ENCODE data around the gene TXNDC5. TPM values are rescaled to one million over a fixed set of nuclear protein-coding genes. Genes with fewer than 3 reads are reported as not detected.
A peak's percentile ranks its signal among the peaks of the same experiment; 100 is the strongest.

The TXNDC5 gene
- total and polyA plus RNA-seq, 4 experiments from 2014 or later = 18.1 to 45.7 (median 24.4) TPM

GRCh38 chr6:7914991-7915789, 4.6 kb upstream of the TXNDC5 start:
- CTCF ChIA-PET (ENCODE audit: partially characterized antibody) = no interaction called here
- H3K27ac ChIP-seq (ENCODE audit: low read depth, low read length) = no peak overlapping the region

GRCh38 chr6:7914311-7914710, 3.7 kb upstream of the TXNDC5 start:
- DNase-seq = no peak
- no peak overlapping the region for H3K27ac ChIP-seq (ENCODE audit: low read depth, low read length)
- H3K27me3 Mint-ChIP-seq = peaks cover 0 to 5% of the 10 kb centered on the region in 2 donors
- intact Hi-C loops (cut with micrococcal nuclease) = no loop called here
- peaks cover 2 to 4% (median 3%) of the 10 kb centered on the region in 4 donors for H3K4me1 Mint-ChIP-seq
- no peaks in the 10 kb centered on the region for H3K9me3 ChIP-seq (ENCODE audit: control insufficient read depth in 1 of 2, low read length in 2 of 2)
- no peak overlapping the region for H3K4me3 ChIP-seq (ENCODE audit: low read length in 2 of 2)
- no peaks in the 10 kb centered on the region for H3K27me3 ChIP-seq (ENCODE audit: insufficient read depth, low read length)
- ChIA-PET POLR2A (ENCODE audit: partially characterized antibody) (no interaction called here), CTCF (ENCODE audit: partially characterized antibody) (no interaction called here)
- H3K27ac Mint-ChIP-seq = no peak overlapping the region
- H3K4me1 ChIP-seq (ENCODE audit: insufficient read depth, low read length) = peaks cover 9% of the 10 kb centered on the region
- no peaks in the 10 kb centered on the region for H3K9me3 Mint-ChIP-seq
- H3K4me3 Mint-ChIP-seq = no peak overlapping the region
- no peaks in the 10 kb centered on the region for H3K36me3 ChIP-seq (ENCODE audit: insufficient read depth, low read length)
- H3K36me3 Mint-ChIP-seq = no peaks in the 10 kb centered on the region

More at GRCh38 chr6:7914991-7915789, 4.6 kb upstream of the TXNDC5 start:
- no peak overlapping the region for H3K4me3 Mint-ChIP-seq
- POLR2A ChIA-PET (ENCODE audit: partially characterized antibody) = interaction anchor here (0.5 kb wide), 1 partner anchor 134 kb away, joined by 3 read pairs; no protein-coding TSS in a partner anchor
- H3K4me1 ChIP-seq (ENCODE audit: insufficient read depth, low read length) = peaks cover 5% of the 10 kb centered on the region
- H3K36me3 Mint-ChIP-seq = no peaks in the 10 kb centered on the region
- H3K4me3 ChIP-seq (ENCODE audit: low read length in 2 of 2) = no peak overlapping the region
- H3K27me3 ChIP-seq (ENCODE audit: insufficient read depth, low read length) = no peaks in the 10 kb centered on the region
- intact Hi-C loops (cut with micrococcal nuclease) = no loop called here
- peaks cover 0 to 2% (median 0%) of the 10 kb centered on the region in 4 donors for H3K4me1 Mint-ChIP-seq
- H3K36me3 ChIP-seq (ENCODE audit: insufficient read depth, low read length) = no peaks in the 10 kb centered on the region
- H3K27ac Mint-ChIP-seq = no peak overlapping the region
- H3K9me3 ChIP-seq (ENCODE audit: control insufficient read depth in 1 of 2, low read length in 2 of 2) = no peaks in the 10 kb centered on the region
- no peaks in the 10 kb centered on the region for H3K9me3 Mint-ChIP-seq
- H3K27me3 Mint-ChIP-seq = peaks cover 0 to 5% of the 10 kb centered on the region in 2 donors
- DNase-seq = no peak

- Histone ChIP-seq H3K27me3 (ENCODE audit: insufficient read depth, low read length) (no peaks in the 10 kb centered on the region), H3K4me1 (ENCODE audit: insufficient read depth, low read length) (peaks cover 13% of the 10 kb centered on the region), H3K4me3 (ENCODE audit: low read length in 2 of 2) (no peak overlapping the region), H3K36me3 (ENCODE audit: insufficient read depth, low read length) (no peaks in the 10 kb centered on the region), H3K9me3 (ENCODE audit: control insufficient read depth in 1 of 2, low read length in 2 of 2) (no peaks in the 10 kb centered on the region), H3K27ac (ENCODE audit: low read depth, low read length) (no peak overlapping the region)
- Mint-ChIP-seq H3K27me3 (peaks cover 0 to 2% of the 10 kb centered on the region in 2 donors), H3K4me1 (peaks cover 3 to 10% (median 6%) of the 10 kb centered on the region in 4 donors), H3K4me3 (no peak overlapping the region), H3K9me3 (no peaks in the 10 kb centered on the region), H3K27ac (no peak overlapping the region), H3K36me3 (no peaks in the 10 kb centered on the region)
- ChIA-PET CTCF (ENCODE audit: partially characterized antibody) (no interaction called here), POLR2A (ENCODE audit: partially characterized antibody) (no interaction called here)
- no peak for DNase-seq
- intact Hi-C loops (cut with micrococcal nuclease) = no loop called here
Observed at GRCh38 chr6:7912736-7913517, 2.3 kb upstream of the TXNDC5 start.

- Histone ChIP-seq H3K9me3 (ENCODE audit: control insufficient read depth in 1 of 2, low read length in 2 of 2) (no peaks in the 10 kb centered on the region), H3K36me3 (ENCODE audit: insufficient read depth, low read length) (no peaks in the 10 kb centered on the region), H3K4me1 (ENCODE audit: insufficient read depth, low read length) (peaks cover 17% of the 10 kb centered on the region), H3K27me3 (ENCODE audit: insufficient read depth, low read length) (no peaks in the 10 kb centered on the region), H3K27ac (ENCODE audit: low read depth, low read length) (no peak overlapping the region), H3K4me3 (ENCODE audit: low read length in 2 of 2) (no peak overlapping the region)
- Mint-ChIP-seq H3K9me3 (no peaks in the 10 kb centered on the region), H3K36me3 (no peaks in the 10 kb centered on the region), H3K27ac (no peak overlapping the region), H3K4me1 (peaks cover 3 to 15% (median 7%) of the 10 kb centered on the region in 4 donors), H3K27me3 (peaks cover 0 to 2% of the 10 kb centered on the region in 2 donors), H3K4me3 (no peak overlapping the region)
- no peak for DNase-seq
- ChIA-PET CTCF (ENCODE audit: partially characterized antibody) (interaction anchor here (1.1 kb wide), 1 partner anchor 146 kb away, joined by 6 read pairs; no protein-coding TSS in a partner anchor), POLR2A (ENCODE audit: partially characterized antibody) (interaction anchor here (1.1 to 1.3 kb wide), 3 partner anchors 9 to 190 kb away, joined by 3 to 4 read pairs (median 4); partner anchors contain the start of genes BLOC1S5 and EEF1E1)
- intact Hi-C loops (cut with micrococcal nuclease) = no loop called here
Observed at GRCh38 chr6:7912024-7912423, 1.4 kb upstream of the TXNDC5 start.

- peak overlapping the region in 1 of 2 donors; percentile 70 for H3K4me3 ChIP-seq (ENCODE audit: low read length in 2 of 2)
- H3K4me1 Mint-ChIP-seq = peaks cover 3 to 15% (median 8%) of the 10 kb centered on the region in 4 donors
- no peaks in the 10 kb centered on the region for H3K36me3 ChIP-seq (ENCODE audit: insufficient read depth, low read length)
- CTCF ChIA-PET (ENCODE audit: partially characterized antibody) = interaction anchor here (1.1 kb wide), 1 partner anchor 147 kb away, joined by 6 read pairs; no protein-coding TSS in a partner anchor
- H3K9me3 ChIP-seq (ENCODE audit: control insufficient read depth in 1 of 2, low read length in 2 of 2) = no peaks in the 10 kb centered on the region
- no peak overlapping the region for H3K4me3 Mint-ChIP-seq
- no peak overlapping the region for H3K27ac ChIP-seq (ENCODE audit: low read depth, low read length)
- POLR2A ChIA-PET (ENCODE audit: partially characterized antibody) = interaction anchor here (1.1 to 1.3 kb wide), 3 partner anchors 9 to 191 kb away, joined by 3 to 4 read pairs (median 4); partner anchors contain the start of genes BLOC1S5 and EEF1E1
- no peaks in the 10 kb centered on the region for H3K9me3 Mint-ChIP-seq
- H3K27me3 ChIP-seq (ENCODE audit: insufficient read depth, low read length) = no peaks in the 10 kb centered on the region
- no peaks in the 10 kb centered on the region for H3K36me3 Mint-ChIP-seq
- no peak for DNase-seq
- peak overlapping the region in 3 of 7 donors; percentile 64 to 86 (median 75) for H3K27ac Mint-ChIP-seq
- H3K4me1 ChIP-seq (ENCODE audit: insufficient read depth, low read length) = peaks cover 17% of the 10 kb centered on the region
- peaks cover 0 to 2% of the 10 kb centered on the region in 2 donors for H3K27me3 Mint-ChIP-seq
- intact Hi-C loops (cut with micrococcal nuclease) = no loop called here
Observed at GRCh38 chr6:7911345-7911725, 747 bp upstream of the TXNDC5 start.

- Mint-ChIP-seq H3K9me3 (no peaks in the 10 kb centered on the region), H3K36me3 (no peaks in the 10 kb centered on the region), H3K4me3 (no peak overlapping the region), H3K4me1 (peaks cover 3 to 15% (median 8%) of the 10 kb centered on the region in 4 donors), H3K27ac (no peak overlapping the region), H3K27me3 (no peaks in the 10 kb centered on the region)
- ChIA-PET CTCF (ENCODE audit: partially characterized antibody) (no interaction called here), POLR2A (ENCODE audit: partially characterized antibody) (no interaction called here)
- Histone ChIP-seq H3K4me3 (ENCODE audit: low read length in 2 of 2) (peak overlapping the region in 1 of 2 donors; percentile 69), H3K27me3 (ENCODE audit: insufficient read depth, low read length) (no peaks in the 10 kb centered on the region), H3K4me1 (ENCODE audit: insufficient read depth, low read length) (peaks cover 17% of the 10 kb centered on the region), H3K9me3 (ENCODE audit: control insufficient read depth in 1 of 2, low read length in 2 of 2) (no peaks in the 10 kb centered on the region), H3K36me3 (ENCODE audit: insufficient read depth, low read length) (no peaks in the 10 kb centered on the region), H3K27ac (ENCODE audit: low read depth, low read length) (peak overlapping the region; percentile 13)
- intact Hi-C loops (cut with micrococcal nuclease) = loop anchor here (1.0 kb wide), 1 partner anchor 154 kb away; the partner anchor contains the start of gene BLOC1S5
- DNase-seq = no peak
Observed at GRCh38 chr6:7910298-7910653, 312 bp downstream of the TXNDC5 start.
